GM12874 (cell line): ENCODE results near the gene NEGR1.

Experiments
- CTCF ChIP-seq: IDR thresholded peaks from 2 replicates; pipeline ENCODE4 v1.5.1; 2011; ENCODE audit warnings: low read depth, mild to moderate bottlenecking, control low read depth, low read length, moderate library complexity; ENCODE audit not compliant: insufficient read depth

The NEGR1 gene

GRCh38 chr1:71738910-71739309, 543.4 kb downstream of the NEGR1 start:
- TF ChIP-seq CTCF = no peak

- no peak for TF ChIP-seq CTCF
Measured at GRCh38 chr1:71738256-71738655, 544.1 kb downstream of the NEGR1 start.

GRCh38 chr1:71737768-71738167, 544.6 kb downstream of the NEGR1 start:
- no peak for TF ChIP-seq CTCF

GRCh38 chr1:71733121-71733520, 549.2 kb downstream of the NEGR1 start:
- no peak for TF ChIP-seq CTCF

GRCh38 chr1:71721532-71721931, 560.8 kb downstream of the NEGR1 start:
- no peak for TF ChIP-seq CTCF

GRCh38 chr1:71719330-71719729, 563.0 kb downstream of the NEGR1 start:
- TF ChIP-seq CTCF = no peak

- no peak for TF ChIP-seq CTCF
Measured at GRCh38 chr1:71717186-71717585, 565.2 kb downstream of the NEGR1 start.

GRCh38 chr1:71711456-71711855, 570.9 kb downstream of the NEGR1 start:
- no peak for TF ChIP-seq CTCF
